Fibroblast of skin of left biceps (primary cell): ENCODE data around the gene NFKBIE.

Experiments
- DNase-seq, 2 experiments: peaks; one replicate each; pipeline ENCODE4 v3.0.0-alpha.2; 2013; ENCODE audit warnings: low read depth in 2 of 2

Gene NFKBIE

GRCh38 chr6:44258325-44258863, 7.0 kb downstream of the NFKBIE start:
- DNase-seq, result no peak

GRCh38 chr6:44257753-44258324, 7.5 kb downstream of the NFKBIE start:
- no peak for DNase-seq

- DNase-seq, result no peak
Measured at GRCh38 chr6:44257025-44257752, 8.2 kb downstream of the NFKBIE start, which contains the start of gene SLC35B2. Gene SLC35B2, minus strand, starts transcription at chr6:44257528. Its CDS starts 118 bp downstream, at chr6:44257410.

DNA sequence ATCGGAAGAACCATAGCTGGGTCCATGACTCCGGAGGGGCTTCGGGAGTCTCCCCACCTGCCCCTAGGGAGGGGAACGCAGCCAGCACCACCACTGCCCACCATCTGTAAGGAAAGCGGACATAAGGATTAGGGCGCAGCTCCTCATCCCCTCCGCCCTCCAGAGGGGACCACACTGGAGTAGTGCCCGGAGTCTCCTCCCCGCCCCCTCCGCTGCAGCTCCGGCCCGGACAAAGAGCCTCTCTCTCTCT, 8.7 kb downstream of the NFKBIE start:
- no peak for DNase-seq

DNA sequence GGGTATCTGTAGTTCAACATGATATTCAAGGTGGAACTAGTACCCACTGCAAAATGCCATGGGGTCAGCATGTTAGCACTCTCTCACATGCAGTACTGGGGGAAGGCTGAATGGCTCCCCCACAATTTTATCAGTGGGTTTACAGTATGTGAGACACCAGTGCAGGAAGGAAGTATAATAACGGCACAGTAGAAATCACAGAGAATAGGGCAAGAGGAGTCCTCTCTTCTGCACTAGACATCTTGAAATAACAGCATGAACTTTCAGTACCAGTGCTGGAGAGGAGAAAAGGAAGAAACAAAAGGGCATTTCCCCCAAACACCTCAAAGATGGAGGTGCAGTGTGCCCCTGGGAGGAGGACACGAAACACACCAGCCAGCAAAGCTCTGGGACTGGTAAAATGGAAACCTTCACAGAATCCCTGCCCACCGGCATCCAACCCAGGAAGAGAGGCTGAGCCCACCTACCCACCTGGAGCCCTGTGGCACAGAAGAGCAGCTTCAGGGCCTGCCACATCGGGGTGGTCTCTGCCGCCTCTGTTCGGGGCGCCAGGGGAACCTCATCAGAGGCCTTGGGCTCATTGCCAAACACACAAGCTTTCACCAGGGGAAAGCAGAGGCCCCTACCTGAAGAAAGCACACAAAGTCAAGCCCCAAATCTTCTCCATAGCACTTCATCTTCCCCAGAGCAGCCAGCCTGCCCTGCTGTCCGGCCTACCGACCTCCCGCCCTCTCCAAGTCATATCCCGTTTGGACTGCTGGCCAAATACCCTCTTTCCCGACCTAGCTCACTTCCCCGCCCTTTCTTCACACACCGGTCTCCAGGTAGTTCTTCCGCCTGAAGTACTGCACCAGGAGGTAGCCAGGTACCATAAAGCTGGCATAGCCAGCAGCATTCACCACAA, 9.2 kb downstream of the NFKBIE start:
- DNase-seq, result no peak

DNA sequence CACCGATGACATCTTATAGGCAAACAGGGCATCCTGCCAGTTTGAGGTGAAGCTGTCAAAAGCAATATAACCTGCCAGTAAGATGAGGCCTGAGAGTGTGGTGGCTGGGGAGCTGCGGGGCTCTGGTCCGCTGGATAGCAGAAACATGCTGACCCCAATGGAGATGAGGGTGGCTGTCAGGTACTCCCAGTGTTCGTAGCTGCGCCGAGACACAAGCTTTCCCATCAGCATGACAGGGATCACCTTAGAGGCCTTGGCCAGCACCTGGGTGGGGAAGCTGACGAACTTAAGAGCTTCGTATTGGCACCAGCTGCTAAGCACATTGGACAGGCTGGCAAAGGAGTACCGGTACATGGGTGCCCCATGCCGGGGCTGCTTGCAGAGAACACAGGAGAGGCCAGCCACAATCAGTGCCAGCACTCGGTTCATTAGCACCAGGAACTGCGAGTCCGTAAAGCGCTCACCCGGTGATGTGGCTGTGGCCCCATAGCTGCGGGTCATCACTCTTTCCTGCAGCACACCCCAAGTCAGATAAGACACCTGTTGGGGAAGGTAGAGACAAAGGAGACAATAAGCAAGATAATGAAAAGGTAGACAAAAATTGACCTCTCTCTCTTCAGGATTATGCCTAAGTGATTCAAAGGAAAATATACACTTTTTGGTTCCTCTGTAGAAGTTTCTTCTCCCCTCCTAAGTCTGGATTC, 10.1 kb downstream of the NFKBIE start:
- DNase-seq, result no peak

GRCh38 chr6:44254191-44255104, 10.9 kb downstream of the NFKBIE start:
- DNase-seq, result no peak

DNA sequence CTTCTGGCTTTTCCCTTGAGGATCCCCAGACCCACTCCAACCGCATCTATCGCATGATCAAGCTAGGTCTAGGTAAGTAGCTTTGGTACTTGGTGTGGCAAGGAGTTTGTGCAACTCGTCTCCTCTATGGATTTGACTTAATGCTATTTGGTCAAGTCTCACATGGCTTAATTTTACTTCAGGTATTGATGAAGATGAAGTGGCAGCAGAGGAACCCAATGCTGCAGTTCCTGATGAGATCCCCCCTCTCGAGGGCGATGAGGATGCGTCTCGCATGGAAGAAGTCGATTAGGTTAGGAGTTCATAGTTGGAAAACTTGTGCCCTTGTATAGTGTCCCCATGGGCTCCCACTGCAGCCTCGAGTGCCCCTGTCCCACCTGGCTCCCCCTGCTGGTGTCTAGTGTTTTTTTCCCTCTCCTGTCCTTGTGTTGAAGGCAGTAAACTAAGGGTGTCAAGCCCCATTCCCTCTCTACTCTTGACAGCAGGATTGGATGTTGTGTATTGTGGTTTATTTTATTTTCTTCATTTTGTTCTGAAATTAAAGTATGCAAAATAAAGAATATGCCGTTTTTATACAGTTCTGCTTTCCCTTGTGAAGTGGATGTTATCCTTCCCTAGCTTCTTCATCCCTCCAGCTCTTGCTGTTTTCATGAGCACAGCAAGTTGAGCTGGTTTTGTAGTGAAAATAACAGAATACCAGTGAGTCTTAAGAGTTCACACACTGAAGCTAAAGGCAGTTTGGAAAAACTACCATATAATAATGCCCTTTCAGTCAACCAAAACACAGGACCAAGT, 11.8 kb downstream of the NFKBIE start:
- no peak for DNase-seq

- no peak for DNase-seq
Measured at GRCh38 chr6:44251576-44252524, 13.5 kb downstream of the NFKBIE start.

DNA sequence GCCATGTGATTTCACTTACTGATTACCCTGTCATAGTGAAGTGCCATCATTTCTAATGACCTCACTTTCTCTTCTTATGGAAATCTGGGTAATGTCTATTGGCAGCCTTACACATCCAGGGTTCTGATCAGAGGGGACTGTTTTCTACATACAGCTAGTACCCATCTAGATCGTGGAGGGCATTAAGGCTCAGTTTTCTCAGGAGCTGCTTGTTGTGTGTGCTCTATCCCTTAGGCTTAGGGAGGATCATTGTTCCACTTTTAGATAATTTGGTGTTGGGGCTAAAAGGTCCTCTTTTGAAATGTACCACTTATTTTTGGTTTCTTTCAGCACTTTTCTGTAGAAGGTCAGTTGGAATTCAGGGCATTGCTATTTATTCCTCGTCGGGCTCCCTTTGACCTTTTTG, 14.6 kb downstream of the NFKBIE start:
- DNase-seq, result no peak

GRCh38 chr6:44250067-44250717, 15.2 kb downstream of the NFKBIE start:
- no peak for DNase-seq

GRCh38 chr6:44249082-44249748, 16.1 kb downstream of the NFKBIE start:
- no peak for DNase-seq

DNA sequence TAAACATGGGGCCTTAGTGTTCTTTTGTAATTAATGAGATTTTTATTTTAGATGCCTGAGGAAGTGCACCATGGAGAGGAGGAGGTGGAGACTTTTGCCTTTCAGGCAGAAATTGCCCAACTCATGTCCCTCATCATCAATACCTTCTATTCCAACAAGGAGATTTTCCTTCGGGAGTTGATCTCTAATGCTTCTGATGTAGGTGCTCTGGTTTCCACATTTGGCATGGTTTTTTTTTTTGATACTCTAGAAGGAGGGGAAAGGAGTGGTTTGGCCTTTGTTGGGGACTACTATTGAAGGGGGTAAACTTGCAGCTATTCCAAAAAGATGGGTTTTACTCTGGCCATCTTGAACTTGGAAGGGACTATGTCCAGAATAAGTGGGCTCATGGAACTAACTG, 16.8 kb downstream of the NFKBIE start:
- DNase-seq, result no peak

DNA sequence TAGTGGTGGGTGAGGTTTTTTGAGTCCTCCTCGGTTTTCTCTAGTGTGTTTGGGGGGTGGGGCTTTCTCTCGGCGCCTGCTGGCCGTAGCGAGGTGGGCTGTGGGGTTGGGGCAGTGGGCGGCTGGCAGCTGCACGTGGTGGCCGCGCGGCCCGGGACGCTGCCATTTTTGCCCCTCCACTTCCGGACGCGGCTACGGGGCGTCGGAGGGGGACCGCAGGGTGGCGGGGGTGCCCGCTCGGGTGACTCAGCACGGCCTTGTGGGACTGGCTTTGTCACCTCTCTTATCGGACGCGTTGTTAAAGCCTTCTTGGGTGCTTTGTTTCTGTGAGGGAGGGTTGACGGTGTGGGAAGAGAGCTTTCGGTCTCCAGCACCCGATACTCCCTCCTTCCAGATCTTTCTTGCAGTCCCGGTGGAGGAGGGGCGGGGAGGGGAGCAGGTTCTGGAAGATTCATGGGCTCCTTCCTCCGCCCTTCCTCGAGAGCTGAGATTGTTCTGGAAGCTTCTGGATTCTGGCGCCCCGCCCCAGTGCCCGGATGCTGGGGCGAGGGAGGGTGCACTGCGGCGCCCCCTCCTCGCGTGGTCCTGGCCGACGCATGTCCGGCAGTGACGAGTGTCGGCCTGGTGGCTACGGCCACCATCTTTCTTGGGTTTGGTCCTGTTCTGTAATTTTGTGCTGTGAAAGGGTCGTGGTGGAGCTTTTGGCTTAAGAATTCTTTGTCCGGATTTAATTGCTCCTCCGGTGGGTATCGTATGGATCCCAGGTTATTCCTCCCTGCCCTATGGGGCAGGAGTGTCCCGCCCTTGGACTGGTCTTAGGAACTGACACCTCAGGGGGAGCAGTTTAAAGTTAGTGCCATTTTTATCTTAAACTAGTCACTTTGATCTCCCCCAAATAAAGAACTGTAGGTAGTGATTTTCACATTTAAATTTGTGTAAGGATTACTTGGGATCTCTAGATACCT, 17.7 kb downstream of the NFKBIE start:
- no peak for DNase-seq

GRCh38 chr6:44246663-44247337, 18.6 kb downstream of the NFKBIE start, which contains the start of gene HSP90AB1:
Gene HSP90AB1, plus strand, starts transcription at chr6:44247101. Its CDS starts 1,529 bp downstream, at chr6:44248630.
- peak; percentile 92 to 96 for DNase-seq
